GM23338 (cell line): ENCODE data around the gene RBP7.

Experiments
- CTCF ChIP-seq, 2 experiments: fragments of 200-600 bp in 1 of 2; sonication (generic) in 1 of 2; conservative IDR thresholded peaks; 2 replicates each; pipeline versions ENCODE4 v1.5.1 to v1.6.1; 2016 to 2017; ENCODE audit warnings: antibody characterized with exemption in 2 of 2, low read depth in 2 of 2, mild to moderate bottlenecking in 2 of 2, moderate library complexity in 1 of 2
- EZH2 ChIP-seq: fragments of 200-600 bp; sonication (generic); IDR thresholded peaks from one replicate; pipeline ENCODE4 v1.8.0; 2017; ENCODE audit warnings: antibody characterized with exemption, mild to moderate bottlenecking, low read depth; ENCODE audit not compliant: unreplicated experiment
- POLR2AphosphoS5 ChIP-seq: IDR thresholded peaks from 2 replicates; pipeline ENCODE4 v1.6.1; 2016; ENCODE audit warnings: antibody characterized with exemption, low read depth
- ZNF331 ChIP-seq: fragments of 250-450 bp; sonication (Bioruptor Pico); IDR thresholded peaks from 2 replicates; pipeline ENCODE4 v1.5.0; 2020; ENCODE audit warnings: low read depth, mild to moderate bottlenecking, moderate library complexity

DNA sequence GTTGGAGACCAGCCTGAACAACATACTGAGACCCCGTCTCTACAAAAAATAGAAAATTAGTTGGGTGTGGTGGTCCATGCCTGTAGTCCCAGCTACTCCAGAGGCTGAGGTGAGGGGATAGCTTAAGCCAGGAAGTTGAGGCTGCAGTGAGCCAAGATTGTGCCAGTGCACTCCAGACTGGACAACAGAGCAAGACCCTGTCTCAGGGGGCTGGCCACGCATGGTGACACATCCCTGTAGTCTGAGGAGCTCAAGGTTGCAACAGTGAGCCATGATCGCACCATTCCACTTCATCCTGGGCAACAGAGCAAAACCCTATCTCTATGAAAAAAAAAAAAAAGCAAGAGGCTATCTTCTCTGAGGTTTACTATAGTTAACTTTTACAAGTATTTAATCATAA lies 23.1 kb downstream of the RBP7 start:
- no peak for TF ChIP-seq CTCF (conservative IDR thresholded peaks at IDR 0.05; ENCODE audit: low read depth in 2 of 2)
- TF ChIP-seq ZNF331 (CRISPR knock-in tag), result no peak
- TF ChIP-seq POLR2AphosphoS5, result no peak
- no peak for TF ChIP-seq EZH2
